CMK (cell line): ENCODE measurements around the gene SAP30L.

Experiments used
- DNase-seq: peaks from one replicate; pipeline ENCODE4 v3.0.0-alpha.2; 2010; ENCODE audit warnings: low read depth

Gene SAP30L

DNA sequence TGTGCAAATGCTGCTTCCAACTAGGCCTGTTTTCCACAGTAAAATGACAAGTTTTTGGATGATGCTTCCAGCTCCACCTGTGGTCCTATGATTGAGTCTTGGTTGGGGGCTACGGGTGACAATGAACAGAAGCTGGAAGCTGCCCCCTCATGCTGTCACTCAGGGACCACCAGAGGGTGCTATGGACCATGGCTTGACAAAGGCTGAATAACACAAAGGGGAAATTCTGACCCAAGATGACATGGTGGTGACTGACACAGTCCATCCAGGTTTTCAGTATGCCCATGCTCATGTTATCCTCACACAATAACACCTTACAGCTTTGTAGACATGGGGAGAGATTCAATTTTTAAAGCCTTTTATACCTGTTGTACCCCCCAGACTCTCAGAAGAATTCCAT lies 23.9 kb upstream of the SAP30L start:
- DNase-seq, result no peak

DNA sequence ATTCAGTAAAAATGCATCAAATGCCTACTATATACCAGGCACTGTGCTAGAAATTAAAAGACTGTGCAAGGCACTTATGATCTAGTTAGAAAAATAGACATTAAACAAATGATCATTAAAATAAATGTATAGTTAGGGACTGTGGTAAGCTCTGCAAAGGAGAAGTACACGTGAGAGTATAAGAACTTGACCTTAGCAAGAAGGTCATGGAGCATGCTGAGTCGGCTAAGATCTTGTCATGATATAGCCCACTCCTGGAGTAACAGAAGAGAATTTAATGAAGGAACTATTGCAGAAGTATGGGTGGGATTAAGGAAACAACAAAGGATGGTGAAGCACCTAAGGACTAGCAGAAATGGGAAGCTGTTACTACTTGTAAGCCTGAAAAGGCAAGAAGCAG lies 23.5 kb upstream of the SAP30L start:
- no peak for DNase-seq

DNA sequence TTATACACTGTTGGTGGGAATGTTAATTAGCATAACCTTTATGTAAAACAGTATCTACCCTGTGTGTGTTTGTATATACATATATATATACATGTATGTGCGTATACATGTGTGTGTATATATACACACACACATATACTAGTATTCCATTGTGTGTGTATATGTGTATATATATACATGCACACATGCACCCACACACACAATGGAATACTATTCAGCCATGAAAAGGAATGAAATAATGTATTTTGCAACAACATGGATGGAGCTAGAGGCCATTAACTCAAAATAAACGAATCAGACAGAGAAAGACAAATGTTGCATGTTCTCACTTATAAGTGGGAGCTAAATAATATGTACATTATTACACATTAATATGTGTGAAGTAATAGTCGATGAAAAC lies 17.6 kb upstream of the SAP30L start:
- DNase-seq, result no peak

DNA sequence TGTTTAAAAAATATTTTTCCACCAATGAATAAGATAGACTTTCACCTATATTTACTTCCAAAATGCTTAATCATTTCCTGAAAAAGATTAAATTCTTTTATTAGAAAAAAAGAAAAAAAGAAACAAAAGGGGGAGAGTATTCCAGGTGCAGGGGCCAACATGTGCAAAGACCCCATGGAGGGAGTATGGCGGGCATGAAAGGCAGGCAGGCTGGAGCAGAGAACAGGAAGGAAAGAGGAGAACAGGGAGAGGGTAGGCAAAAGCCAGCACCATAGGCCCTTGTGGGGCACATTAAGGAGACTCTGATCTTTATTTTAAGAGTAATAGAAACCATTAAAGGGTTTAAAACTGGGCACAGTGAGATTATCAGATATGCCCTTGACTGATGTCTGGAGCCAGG lies 16.5 kb upstream of the SAP30L start:
- no peak for DNase-seq

DNA sequence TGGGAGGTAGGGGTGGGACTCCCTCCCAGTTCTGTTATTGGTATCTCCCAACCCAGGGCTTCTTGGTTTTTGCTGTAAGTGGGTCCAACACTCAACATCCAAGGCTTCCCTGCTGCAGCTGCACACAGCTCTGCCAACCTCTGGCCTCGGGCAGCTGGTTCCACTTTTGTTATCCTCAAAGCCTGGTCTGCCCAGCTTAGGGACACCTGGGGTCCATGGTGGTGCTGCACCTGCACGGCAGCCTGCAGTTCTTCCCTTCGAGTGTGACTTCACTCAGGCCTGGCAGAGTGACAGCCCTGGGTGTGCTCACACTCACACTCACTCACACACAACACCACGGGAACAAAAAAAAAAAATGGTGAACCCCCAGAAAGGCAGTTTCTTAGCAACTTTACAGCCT lies 15.3 kb upstream of the SAP30L start:
- DNase-seq, result no peak

DNA sequence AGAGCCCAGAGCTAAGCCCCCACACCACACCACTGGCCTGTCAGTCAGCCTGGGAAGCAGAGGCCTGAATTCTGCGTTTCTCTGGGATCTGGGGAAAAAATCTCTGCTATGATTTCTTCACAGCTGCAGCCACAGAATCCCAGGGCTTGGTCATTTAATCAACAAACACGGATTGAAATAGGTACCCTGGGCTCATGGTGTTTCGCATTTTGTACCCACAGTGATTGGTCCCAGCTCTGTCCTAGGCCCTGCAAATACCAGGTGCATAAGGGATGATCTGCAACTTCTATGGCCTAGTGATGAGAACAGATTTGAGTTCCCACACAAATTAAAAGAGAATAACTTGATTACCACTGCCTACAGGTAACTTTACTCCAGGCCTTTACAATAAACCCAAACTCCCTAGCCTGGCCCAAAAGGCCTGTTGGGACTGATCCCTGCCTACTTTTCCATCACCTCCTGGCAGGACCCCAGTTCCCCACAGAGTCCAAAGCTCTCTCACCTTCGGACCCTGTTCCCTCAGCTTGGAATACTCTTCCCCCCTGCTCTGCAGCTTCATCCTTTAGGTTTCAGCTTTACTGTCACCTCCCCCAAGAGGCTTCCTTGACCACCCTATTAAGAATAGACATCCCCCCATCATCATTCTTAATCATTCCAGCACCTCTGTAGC lies 14.7 kb upstream of the SAP30L start:
- DNase-seq, result no peak

DNA sequence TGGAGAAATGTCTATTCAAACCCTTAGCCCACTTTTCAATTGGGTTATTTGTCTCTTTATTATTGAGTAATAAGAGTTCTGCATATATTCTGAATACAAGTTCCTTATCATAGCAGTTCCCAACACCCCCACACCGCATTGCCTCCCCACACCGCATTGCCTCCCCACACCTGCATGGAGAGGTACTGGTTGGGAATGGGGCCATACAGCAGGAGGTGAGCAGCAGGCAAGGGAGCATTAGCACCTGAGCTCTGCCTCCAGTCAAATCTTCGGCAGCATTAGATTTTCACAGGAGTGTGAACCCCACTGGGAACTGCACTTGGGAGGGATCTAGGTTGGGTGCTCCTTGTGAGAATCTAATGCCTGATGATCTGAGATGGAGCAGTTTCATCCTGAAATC lies 10.6 kb upstream of the SAP30L start:
- DNase-seq, result no peak

DNA sequence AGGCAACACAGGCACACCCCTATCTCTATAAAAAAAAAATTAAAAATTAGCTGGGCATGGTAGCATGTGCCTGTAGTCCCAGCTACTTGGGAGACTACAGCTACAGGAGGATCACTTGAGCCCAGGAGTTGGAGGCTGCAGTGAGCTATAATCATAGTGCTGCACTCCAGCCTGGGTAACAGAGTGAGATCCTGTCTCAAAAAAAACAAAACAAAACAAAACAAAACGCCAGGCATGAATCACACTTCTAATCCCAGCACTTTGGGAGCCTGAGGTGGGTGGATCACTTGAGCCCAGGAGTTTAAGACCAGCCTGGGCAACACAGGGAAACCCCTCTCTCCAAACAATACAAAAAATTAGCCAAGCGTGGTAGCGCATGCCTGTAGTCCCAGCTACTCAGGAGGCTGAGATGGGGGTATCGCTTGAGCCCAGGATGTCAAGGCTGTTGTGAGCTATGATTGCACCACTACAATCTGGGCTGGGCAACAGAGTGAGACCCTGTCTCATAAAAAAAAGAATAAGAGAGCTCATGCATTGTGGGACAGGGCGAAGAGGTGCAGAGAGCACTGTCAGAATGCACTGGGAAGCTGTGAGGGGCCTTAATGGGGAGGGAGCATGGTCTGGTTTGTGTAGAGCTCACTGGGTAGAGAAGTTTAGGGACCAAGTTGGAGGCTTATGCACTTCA lies 8.4 kb upstream of the SAP30L start:
- no peak for DNase-seq

DNA sequence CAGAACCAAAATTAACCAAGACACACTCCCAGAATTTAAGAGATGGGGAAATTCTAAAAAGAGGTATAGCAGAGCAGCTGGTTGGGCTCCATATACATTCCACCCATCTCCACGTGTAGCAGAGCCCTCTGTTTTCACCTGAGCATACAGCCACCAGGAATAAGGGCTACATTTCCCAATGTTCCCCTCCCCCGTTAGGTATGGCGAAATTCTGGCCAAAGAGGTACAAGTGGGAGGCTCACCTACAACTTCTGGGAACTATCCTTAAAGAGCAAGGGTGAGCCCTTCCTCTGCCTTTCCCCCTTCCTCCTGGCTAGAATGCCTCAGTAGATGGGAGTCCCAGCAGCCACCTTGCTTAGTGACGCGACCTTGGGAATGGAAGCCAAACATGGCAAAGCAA lies 5.3 kb upstream of the SAP30L start:
- DNase-seq, result no peak

DNA sequence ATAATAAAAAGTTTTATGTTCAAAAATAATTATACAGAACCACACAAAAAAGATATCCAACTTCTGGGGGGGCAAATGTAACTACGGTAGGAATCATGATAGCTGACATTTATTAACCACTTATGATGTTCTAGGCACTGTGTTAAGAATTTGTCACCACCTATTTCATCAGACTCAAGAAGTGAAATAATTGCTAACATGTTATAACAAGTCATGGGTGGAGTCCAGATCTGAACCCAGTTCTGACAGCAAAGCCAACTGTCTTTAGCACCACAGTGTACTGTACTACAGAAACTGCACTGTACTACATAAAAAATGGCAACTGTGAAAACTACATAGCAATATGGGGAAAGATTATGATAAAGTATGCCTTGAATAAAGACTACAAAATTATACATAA lies 3.0 kb upstream of the SAP30L start:
- DNase-seq, result no peak

DNA sequence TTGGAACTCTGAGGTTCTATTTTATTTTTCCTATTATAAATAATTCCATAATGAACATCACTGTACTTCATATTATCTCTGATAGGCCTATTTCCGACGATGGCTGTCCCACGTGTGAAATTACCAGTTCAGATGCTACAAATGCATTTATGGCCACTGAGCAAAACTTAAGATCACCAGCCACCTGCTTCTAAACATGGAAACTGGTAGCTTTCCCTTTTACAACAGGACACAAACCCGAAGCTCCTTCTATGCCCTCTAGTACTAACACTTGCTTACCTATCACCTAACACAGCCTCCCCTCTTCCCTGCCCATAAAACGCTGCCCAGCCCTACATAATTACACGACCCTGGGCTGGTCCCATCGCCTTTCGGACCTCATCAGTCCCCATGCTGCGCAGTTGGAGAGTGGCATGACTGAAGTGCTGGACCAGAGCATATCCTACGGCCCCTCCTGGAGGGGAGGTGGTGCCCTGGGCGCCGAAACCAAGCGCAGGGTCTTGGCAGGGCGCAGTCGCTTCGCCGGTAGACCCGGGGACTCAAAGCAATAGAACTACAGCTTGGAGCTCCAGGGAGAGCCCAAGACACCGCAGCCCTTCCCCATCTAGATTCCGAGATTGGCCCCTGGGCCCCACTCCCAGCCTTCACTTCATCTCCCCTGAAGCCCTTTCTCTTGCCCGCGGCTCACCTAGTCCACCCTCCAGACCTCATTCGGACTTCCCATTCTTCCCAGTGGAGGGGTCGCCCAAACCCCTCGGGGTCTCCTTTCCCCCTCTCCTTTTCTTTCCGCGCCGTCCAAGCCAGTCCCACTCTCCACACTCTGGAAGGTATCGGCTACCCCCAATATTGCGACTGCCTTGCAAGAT lies 1.0 kb upstream of the SAP30L start:
- DNase-seq, result no peak

DNA sequence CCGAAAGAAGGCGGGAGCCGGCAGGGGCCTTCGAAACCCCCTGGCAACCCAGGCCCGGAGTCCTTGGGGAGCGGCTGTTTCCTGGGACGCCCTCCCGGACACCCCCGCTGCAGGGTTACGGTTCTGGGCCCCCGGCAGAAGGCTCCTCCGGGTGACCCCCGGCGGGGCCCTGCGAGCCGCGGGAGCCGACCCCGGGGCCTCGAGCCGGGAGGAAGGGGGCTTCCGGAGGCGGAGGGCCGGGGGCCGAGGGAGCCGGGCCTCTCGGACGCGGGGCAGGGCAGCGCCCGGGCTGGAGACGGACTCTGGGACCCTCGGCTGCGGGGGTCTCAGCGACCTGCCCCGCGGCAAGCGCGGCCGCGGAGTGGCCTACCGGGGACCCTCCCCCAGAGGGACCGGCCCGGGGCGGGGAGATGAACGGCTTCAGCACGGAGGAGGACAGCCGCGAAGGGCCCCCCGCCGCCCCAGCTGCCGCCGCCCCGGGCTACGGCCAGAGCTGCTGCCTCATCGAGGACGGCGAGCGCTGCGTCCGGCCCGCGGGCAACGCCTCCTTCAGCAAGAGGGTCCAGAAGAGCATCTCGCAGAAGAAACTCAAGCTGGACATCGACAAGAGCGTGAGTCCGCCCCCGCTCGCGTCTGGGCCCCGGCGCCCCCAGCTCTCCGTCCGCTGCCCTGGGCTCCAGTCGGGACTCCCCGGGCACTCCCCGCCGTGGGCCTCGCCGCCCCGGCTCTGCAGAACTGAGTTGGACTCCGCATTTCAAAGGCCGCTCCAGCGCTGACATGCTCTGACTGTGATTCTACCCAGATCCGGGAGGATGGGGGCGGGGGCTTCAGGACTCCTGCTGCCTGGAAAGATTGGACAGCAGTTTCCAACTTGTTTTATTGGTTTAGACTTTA lies 645 bp downstream of the SAP30L start:
- no peak for DNase-seq

DNA sequence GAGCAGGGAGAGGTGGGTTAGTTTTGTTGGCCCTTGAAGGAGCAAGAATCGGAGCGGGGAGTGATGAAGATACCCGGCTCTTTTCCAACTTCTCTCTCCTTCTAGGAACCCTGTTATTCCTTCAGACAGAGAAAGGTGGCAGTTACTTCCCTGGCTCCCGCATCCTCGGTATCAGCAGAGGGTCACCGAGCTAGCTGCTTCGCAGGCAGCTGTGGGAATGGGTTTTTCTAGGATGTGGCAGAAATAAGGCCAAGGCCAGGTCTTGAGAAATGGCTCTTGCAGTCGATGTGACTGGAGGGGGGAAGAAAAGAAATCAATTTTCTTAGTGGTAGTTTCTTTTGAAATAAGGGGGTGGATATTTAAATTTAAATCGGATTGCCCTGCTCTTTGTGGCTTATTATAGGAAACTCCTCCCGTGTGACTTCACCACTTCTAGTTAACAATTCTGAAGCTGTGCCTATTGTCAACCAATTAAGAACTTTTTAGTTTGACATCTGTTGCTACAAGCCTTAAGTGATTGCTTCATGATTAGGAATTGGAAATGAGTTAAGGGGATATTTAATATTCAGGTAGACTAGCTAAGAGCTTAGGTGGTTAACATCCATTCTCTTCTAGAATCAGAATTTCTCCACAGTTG lies 1.4 kb downstream of the SAP30L start:
- DNase-seq, result no peak

DNA sequence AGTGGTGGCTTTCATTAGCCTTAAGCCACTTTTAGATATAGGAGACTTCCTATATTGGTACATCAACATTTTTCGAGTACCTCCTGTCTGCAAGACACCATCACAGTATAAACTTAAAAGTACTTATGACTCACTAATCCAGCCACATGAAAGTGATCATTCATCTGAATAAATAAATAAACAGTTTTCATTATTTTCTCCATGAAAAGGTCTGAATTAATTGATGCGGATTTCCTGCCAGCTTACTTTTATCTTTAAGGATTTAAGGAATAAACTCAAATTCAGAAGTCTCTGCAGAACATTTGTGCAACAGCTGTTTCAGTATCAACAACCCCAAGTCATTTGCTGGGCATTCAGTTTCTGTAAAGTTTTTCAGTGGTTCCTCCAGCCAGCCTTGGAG lies 4.0 kb downstream of the SAP30L start:
- DNase-seq, result no peak

DNA sequence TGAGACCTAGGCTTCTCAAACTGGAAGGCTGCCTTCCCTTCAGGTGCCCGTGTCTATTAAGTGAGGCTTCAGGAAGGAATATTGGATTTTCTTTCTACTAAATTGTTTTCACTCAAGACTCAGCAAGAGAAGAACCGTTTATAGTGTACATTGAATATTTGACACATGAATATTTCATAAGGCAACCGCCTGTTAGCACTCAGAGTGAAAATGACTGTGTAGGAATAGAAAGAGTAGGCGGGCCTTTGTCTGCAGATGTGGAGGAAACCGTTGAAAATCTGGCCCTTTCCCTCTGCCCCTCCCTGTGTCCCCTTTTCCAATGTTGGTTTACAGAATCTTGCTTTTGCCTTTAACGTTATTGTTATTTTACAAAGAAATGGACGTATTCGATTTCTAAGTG lies 6.2 kb downstream of the SAP30L start:
- no peak for DNase-seq

DNA sequence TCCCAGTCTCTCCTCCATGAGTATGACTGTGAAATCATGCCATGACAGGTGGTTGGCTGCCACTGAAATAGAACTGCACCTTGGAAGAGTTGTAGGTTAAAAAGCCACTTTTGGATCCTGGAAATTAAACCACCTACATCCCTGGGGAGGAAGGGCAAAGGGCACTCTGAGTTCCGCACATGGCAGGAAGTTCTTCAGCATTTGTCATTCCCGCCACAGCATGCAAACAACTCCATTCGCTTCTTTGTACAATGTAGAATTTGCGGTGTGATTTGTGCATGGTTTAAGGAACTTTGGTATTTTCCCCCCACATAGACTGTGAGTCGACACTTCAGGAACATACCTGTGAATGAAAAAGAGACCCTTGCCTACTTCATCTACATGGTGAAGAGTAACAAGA lies 9.8 kb downstream of the SAP30L start:
- DNase-seq, result no peak

DNA sequence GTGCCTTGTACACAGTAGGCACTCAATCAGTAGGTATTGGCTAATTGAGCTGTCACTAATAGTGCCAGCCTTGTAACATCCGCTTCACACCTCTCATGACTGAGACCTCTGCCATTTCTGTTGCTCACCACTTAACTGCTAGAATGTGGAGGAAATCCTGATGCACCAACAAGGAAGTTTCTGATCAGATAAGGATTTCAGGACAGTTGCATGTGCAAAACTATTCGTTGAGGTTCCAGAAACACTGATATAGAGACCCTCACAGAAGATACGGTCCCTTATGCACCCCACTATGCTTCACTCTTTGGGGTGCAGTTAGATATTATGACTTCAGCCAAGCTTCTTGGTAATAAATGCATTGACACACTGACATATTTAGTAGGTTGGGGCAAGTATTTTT lies 10.7 kb downstream of the SAP30L start:
- no peak for DNase-seq

DNA sequence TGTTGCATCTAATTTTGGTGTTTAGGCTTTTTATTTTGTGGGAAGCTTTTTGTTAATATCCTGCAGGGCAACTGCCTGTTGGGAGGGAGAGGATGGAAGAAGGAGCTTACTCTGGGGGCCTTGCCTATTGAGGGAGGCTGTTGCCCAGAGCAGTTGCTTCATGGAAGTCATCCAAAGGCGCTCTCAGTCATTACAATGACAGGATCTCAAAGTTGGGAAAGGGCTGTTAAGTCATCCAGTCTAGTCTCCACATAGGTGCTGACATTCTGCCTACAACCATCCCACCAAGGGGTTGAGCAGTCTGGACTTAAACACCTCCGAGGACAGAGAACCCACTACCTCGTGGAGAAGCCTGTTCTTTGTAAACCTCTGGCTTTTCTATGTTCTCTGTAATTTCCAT lies 13.2 kb downstream of the SAP30L start:
- no peak for DNase-seq

DNA sequence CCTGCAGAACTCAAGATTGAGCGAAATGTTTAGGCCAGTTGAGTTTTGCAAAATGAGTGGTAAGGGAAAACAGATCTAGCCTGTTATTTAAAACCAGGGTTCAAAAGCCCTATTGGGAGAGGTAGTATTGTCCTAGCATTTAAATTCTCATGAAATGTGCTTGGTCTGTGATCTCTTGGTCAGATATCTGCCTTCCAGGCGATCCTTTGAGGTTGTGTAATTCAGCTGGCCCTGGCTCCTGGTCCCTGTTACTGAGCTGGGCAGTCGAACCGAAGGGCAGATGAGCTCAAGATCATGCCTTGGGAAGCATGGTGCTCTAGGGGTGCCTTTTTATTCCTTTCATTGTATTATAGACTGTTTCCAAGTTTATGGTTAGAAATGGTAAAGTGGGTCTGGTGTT lies 14.4 kb downstream of the SAP30L start:
- DNase-seq, result no peak

DNA sequence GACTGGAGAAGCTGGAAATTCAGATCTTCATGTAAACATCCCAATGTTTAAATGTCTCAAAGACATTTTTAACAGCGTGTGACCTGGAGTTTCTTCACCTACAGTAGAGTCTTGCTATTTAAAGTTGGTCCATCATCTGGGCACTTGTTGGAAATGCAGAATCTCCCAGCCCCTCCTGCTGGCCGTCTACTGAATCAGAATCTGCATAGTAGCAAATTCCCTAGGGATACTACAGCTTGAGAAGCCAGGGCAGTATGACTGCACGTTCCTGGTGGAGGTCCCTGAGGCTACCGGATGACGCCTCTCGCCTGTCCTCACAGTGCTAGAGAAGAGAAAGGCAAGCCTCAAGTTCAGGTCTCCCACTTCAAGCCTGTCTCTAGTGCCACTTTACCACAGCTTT lies 15.7 kb downstream of the SAP30L start:
- DNase-seq, result no peak

DNA sequence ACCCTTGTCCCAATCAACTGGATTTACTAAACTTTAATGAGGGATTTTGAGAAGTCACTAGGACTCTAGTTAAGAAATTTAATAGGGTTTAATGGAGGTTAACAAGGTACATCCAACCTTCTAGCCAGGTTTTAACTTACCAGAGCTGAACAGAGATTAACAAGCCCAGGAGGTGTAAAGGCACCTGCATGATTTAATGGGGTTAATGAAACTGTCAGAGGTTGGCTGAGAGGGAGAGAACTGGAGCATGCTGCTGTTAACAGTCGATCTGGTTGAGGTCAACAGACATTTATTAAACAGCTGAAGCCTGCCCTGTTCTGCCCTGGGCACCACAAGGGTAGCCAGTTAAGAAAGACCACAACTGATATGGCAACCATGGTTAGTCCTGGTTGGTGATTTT lies 18.6 kb downstream of the SAP30L start:
- DNase-seq, result no peak

DNA sequence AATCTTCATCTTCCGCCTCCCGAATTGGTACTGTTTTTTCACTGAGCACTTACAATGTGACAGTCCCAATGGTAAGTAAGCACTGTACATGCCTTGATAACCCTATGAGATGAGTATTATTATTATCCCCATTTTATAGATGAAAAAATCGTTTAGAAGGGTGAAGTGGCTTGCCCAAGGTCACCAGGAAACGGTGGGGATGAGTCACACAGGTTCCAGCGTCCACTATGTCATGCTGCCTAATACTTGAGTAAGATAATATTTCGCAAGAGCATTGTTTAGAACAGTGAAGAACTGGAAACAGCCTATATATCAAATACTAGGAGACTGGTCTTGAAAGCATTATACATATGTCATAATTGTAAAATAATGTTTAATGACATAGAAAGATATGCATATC lies 19.4 kb downstream of the SAP30L start:
- DNase-seq, result no peak
